Fibroblast of skin of left quadriceps (primary cell): ENCODE data around the gene C1QTNF6.

Experiments used
- DNase-seq, 2 experiments: peaks; one replicate each; pipeline ENCODE4 v3.0.0-alpha.2; 2013; ENCODE audit warnings: low read depth in 2 of 2

The C1QTNF6 gene

DNA sequence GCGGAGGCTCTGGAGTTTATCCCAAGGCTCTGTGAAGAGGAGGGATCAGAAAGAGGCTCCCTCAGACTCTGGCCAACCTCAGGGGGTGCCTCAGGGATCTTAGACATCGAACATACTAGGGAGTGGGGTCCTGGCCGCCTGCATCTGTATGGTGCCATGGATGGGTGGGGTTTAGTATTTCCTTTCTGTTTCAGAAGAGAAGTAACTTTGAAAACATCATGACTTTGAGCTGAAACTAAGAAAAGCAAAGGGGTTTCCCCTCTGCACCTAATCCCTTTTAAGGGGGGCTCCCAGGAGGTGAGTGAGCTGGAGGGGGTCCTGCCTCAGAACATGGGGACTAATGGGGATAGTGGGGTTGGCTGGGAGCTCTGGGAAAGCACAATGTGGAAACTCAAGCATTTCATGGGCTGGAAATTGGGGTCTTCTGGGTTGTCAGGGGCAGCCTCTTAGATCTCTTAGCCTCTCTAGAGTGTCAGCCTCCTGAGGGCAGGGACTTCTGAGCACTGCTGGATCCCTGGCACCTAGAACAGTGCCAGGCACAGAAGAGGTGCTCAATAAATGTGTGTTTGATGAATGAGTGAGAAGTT is 36.0 kb upstream of the C1QTNF6 start:
- no peak for DNase-seq

- DNase-seq, result no peak
These were observed 34.5 kb upstream of the C1QTNF6 start for GRCh38 chr22:37222440-37222971.

GRCh38 chr22:37221424-37222333 is 33.6 kb upstream of the C1QTNF6 start:
- no peak for DNase-seq

- no peak for DNase-seq
These were observed 32.5 kb upstream of the C1QTNF6 start for GRCh38 chr22:37220543-37220981.

DNA sequence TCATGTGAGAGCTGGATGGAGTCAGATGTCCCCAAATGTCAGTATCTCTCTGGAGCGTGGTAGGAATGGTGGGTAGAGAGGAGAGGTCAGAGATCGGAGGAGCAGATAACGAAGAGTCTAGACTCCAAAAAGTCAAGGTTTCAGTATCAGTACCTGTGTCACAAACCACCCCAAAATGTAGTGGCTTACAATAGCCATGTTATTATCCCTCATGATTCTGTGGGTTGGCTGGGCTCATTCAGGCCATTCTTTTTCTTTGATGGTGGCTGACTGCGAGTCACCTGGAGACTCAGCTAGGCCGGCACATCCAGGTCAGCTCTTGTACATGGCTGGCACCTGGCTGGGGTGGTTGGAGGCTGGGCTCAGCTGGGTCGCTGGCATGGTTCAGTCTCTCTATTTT is 31.5 kb upstream of the C1QTNF6 start:
- no peak for DNase-seq

DNA sequence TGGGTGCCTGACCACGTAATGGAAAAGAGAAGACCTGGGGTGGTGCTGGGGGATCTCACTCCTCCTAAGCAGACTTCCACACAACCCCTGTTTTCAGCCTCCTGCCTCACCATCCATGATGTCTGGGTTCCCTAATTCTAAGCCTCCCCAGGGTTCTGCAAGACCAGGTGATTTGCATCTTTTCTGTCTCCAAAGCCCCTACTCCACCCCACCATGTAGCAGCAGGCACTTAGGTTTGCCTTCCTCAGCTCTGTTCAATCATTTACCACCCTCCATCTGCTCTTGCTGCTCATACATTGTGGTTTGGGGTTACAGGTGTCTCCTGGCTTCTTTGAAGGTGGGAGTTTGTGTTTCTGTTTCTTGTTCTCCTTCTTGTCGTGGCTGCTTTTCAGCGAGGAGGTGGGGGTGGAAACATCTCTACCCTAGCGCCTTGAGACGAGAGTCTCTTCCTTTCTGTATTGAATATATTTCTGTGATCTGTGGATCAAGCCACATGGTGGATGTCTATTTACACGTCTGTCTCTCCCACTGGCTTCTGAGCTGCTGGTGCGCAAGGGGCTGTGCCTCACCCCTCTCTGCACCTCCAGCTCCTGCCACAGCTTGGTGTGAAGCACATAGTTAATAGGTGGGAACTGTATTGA is 30.8 kb upstream of the C1QTNF6 start:
- DNase-seq, result no peak

GRCh38 chr22:37218399-37218770 is 30.3 kb upstream of the C1QTNF6 start:
- DNase-seq, result no peak

GRCh38 chr22:37215890-37216289 is 27.8 kb upstream of the C1QTNF6 start:
- DNase-seq, result no peak

DNA sequence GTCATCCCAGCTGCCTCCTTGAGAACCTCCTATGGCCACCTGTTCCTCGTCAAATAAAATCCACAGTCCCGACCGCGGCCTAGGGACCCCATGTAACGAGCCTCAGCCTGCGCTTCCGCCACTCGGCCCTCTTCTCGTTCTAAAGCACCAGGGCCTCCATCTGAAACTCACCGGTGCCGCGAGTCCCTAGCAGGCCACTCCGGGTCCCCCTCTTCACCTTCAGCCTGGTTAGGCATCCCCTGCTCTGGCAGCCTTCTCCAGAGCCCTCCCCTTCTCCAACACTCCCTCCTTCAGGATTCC is 26.6 kb upstream of the C1QTNF6 start:
- DNase-seq, result no peak

DNA sequence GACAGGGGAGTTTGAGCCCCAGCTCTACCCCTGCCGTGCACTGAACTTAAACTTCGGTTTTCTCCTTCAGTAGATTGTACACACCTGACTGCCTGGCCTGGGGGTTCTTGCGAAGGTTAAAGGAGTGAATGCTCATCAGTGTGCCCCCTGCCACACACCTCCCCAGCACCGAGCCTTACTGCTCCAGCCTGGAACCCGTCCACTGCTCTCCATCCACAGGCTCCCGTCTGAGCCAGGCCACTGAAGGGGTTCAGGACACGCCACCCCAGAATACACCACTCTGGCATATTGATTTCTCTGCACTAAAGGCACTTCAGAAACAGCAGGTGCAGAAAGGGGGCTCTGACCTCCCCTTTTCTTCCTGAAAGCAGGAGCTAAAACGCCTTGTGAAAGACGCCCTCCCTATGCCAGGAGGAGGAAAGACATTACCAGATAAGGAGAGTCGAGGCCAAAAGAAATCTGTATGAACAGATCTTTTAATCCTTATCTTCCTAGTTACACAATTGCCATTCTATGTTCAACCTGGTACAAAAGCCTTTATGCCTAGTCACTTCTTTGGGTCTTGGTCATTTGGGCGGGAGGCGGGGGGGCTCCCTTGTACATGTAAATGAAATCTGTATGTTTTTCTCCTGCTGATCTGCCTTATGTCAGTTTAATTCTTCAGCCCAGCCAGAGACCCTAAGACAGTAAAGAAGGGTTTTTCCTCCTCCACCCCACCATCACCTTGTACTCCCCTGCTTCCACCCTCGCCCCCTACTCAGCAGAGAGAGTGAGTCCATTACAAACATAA is 26.1 kb upstream of the C1QTNF6 start:
- no peak for DNase-seq

- DNase-seq, result no peak
These were observed 25.3 kb upstream of the C1QTNF6 start for GRCh38 chr22:37213218-37213855.

- no peak for DNase-seq
These were observed 24.3 kb upstream of the C1QTNF6 start, which contains the start of gene SSTR3 for GRCh38 chr22:37212174-37212906. Gene SSTR3 (minus strand): TSS chr22:37212477. CDS start chr22:37207803, 4,674 bp downstream.

GRCh38 chr22:37211866-37212173 is 23.8 kb upstream of the C1QTNF6 start:
- DNase-seq, result no peak

GRCh38 chr22:37211075-37211865 is 23.2 kb upstream of the C1QTNF6 start:
- no peak for DNase-seq

DNA sequence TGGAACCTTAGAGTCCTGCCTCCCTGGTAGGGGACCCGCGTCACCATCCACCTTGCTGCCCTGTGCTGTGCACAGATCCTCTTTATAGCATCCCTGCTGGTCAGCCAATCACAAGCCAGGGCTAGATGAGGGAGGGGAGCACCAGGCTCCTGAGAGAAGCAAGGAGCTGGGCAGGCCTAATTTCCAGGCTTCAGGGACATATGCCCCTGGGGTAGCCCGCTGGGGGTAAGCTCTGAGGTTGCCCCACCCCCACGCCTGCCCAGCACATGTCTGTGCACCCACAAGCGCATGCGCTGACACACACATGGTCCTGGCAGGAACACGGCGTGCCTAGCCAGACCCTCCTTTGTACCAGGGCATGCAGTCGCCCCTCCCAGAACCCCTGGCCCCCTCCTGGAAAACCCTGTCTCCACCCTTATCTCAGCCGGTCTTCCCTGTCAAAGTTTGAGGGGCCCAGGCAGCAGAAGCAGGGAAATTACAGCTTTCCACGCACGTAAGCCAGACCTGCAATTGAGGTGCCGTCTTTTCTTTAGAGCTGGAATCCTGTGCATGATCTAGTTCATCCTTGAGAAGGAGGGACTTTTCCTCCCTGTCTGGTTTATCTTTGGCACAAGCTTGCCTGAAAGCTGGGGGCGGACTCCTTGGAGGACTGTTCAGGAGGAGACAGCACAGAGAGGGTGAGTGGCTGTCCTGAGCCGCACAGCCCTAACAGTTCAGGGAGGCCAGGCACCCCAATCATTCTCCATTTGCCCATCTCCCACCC is 22.2 kb upstream of the C1QTNF6 start:
- no peak for DNase-seq

DNA sequence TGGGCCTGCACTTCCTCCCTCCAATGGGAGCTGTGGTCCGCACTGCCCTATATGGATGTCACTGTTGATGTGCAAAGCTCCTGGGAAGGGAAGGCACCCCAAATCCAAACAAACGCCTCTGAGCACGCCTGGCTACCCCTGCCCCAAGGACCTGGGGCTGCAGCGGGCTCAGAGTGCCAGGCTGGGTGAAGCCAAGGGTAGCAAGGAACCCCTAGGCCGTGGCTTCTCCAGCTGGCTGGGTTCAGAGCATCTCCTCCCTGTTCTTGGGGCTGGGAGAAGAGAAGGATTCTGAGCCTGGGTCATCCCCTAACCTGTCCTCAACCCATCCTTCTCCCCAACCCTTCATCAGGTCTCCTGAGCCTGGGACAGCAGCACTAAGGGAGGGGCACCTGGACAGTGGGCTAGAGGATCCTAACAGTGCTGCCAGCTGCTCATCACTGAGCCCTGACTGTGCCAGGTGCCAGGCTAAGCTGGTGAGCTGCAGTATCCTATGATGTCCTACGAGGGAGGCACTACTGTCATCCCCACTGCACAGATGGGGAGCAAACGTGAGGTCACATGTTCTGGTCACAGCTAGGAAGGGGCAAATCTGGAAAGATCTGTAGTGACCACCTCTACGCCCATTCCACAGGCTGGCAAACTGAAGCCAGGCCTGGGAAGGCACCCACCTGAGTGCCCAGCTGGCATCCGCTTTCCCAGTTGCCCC is 21.2 kb upstream of the C1QTNF6 start:
- no peak for DNase-seq

- no peak for DNase-seq
These were observed 20.5 kb upstream of the C1QTNF6 start for GRCh38 chr22:37208401-37209139.

GRCh38 chr22:37207981-37208380 is 19.9 kb upstream of the C1QTNF6 start:
- no peak for DNase-seq
